Measurements from ENCODE around the gene MRPL2.

The MRPL2 gene

DNA sequence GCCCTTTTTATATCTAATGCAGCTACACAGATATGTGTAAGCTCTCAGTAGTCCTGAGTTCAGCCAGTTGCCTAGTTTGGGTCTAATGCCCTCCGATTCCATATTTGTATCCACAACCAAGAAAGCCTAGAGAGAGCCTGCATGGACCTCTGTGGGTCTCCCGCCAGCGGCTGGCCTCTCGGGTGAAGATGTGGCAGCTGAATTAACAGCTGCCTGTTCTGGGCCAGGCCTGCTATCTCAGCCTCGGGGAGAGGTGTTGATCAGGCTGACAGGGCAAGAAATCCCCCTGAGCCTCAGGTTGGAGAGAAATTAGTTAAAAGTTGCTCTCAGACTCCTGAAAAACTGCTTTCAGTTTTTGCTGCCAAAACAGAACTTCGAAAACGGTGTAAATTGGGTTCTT lies 36.7 kb upstream of the MRPL2 start:
- FAIRE-seq (no peak), DNase-seq (ENCODE audit: insufficient read length, low spot score) (no peak)
- TF ChIP-seq TAF1 (IDR thresholded peaks at IDR 0.05; ENCODE audit: low read depth, low read length), result no peak
- no peak for TF ChIP-seq PAX5 (IDR thresholded peaks at IDR 0.05; ENCODE audit: insufficient read depth, low read length, severe bottlenecking)
- no peak for TF ChIP-seq POLR2AphosphoS5 (IDR thresholded peaks at IDR 0.05; ENCODE audit: low read depth, low read length)
- TF ChIP-seq POU2F2 (IDR thresholded peaks at IDR 0.05; ENCODE audit: low read depth, low read length), result no peak
- TF ChIP-seq POLR2A (IDR thresholded peaks at IDR 0.05; ENCODE audit: low read depth, low read length), result no peak
- TF ChIP-seq SPI1 (IDR thresholded peaks at IDR 0.05; ENCODE audit: low read depth, low read length), result no peak

DNA sequence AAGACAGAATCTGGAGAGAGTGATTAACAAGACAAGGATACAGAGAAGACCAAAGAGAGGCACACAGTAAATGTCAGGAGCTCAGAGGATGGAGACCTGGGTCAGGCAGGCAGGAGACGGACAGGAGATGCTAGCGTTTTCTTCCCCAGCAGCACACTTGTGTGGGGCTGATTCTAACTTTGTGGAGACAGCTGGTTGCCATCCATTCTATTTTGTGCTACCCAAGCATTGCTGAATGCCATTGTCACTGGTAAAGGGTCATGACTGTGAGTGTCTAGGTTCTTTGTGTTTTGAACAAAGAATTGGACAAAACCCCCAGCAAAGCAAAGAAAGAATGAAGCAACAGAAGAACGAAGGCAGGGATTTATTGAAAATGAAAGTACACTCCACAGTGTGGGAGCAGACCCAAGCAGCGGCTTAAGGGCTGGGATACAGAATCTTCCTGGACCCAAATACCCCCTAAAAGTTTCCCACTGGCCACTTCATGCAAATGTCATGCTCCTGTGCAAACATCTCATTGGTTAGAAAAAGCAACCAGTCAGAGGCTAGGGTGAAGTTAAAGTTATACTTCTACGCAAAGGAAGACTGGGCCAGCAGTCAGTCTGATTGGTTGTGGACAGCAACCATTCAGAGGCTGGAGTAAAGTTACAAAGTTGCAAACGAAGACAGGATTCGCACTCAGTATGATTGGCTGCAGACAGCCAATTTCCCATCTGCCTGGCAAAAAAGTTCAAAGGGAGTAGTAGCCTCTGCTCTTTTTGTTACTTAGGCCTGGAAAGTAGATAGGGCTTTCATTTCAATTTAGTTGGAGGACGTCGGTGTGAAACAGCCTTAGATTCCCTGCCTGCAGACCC lies 34.4 kb upstream of the MRPL2 start:
- FAIRE-seq (no peak), DNase-seq (ENCODE audit: insufficient read length, low spot score) (no peak)
- no peak for TF ChIP-seq POU2F2 (IDR thresholded peaks at IDR 0.05; ENCODE audit: low read depth, low read length)
- no peak for TF ChIP-seq POLR2A (IDR thresholded peaks at IDR 0.05; ENCODE audit: low read depth, low read length)
- TF ChIP-seq POLR2AphosphoS5 (IDR thresholded peaks at IDR 0.05; ENCODE audit: low read depth, low read length), result no peak
- TF ChIP-seq SPI1 (IDR thresholded peaks at IDR 0.05; ENCODE audit: low read depth, low read length), result no peak
- no peak for TF ChIP-seq TAF1 (IDR thresholded peaks at IDR 0.05; ENCODE audit: low read depth, low read length)
- TF ChIP-seq PAX5 (IDR thresholded peaks at IDR 0.05; ENCODE audit: insufficient read depth, low read length, severe bottlenecking), result no peak

DNA sequence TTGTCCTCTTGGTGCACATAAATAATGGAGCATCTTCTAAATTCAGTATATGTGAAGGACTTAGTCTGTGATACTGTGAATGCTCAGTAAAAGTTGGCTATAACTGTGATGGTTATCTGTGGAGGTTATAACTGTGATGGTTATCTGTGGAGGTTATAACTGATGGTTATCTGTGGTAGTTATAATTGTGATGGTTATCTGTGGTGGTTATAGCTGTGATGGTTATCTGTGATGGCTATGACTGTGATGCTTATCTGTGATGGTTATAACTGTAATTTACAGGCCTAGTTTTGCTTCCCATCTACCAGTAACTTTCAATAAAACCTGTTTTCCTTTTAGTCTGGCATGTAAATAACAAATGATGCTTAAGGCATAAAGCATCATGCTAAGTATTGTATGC lies 33.4 kb upstream of the MRPL2 start:
- FAIRE-seq (no peak), DNase-seq (ENCODE audit: insufficient read length, low spot score) (no peak)
- TF ChIP-seq PAX5 (IDR thresholded peaks at IDR 0.05; ENCODE audit: insufficient read depth, low read length, severe bottlenecking) (no peak), TAF1 (IDR thresholded peaks at IDR 0.05; ENCODE audit: low read depth, low read length) (no peak)

DNA sequence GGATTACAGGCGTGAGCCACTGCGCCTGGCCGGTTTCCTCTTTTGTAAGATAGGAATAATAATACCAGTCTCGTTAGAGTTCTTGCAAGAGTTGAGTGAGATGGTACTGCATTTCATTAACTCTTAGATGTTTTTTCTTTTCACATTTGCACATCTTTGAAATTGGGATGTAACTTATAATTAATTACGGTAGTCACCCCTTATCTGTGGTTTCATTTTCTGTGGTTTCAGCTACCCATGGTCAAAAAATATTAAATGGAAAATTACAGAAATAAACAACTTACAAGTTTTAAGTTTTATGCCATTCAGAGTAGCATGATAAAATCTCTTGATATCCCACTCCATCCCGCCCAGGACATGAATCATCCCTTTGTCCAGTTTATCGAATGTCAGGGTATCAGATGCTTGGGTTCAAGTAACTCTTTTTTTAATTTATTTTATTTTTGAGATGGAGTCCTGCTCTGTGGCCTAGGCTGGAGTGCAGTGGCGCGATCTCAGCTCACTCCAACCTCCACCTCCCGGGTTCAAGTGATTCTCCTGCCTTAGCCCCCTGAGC lies 32.3 kb upstream of the MRPL2 start:
- TF ChIP-seq PAX5 (IDR thresholded peaks at IDR 0.05; ENCODE audit: insufficient read depth, low read length, severe bottlenecking), result no peak
- TF ChIP-seq POLR2AphosphoS5 (IDR thresholded peaks at IDR 0.05; ENCODE audit: low read depth, low read length), result no peak
- TF ChIP-seq SPI1 (IDR thresholded peaks at IDR 0.05; ENCODE audit: low read depth, low read length), result no peak
- TF ChIP-seq TAF1 (IDR thresholded peaks at IDR 0.05; ENCODE audit: low read depth, low read length), result no peak
- no peak for TF ChIP-seq POU2F2 (IDR thresholded peaks at IDR 0.05; ENCODE audit: low read depth, low read length)
- TF ChIP-seq POLR2A (IDR thresholded peaks at IDR 0.05; ENCODE audit: low read depth, low read length), result no peak
- DNase-seq (ENCODE audit: insufficient read length, low spot score) (no peak), FAIRE-seq (no peak)

DNA sequence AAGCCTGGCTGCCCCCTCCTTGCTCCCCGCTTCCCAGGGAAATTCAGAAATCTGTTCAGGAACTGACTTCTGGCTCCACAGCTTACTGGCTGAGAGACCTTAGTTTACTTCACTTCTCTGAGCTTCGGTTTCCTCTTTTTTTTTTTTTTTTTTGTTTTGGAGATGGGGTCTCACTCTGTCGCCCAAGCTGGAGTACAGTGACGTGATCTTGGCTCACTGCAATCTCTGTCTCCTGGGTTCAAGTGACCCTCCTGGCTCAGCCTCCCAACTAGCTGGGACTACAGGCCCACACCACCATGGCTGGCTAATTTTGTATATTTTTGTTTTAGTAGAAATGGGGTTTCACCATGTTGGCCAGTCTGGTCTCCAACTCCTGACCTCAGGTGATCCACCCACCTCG lies 31.8 kb upstream of the MRPL2 start:
- DNase-seq (ENCODE audit: insufficient read length, low spot score) (no peak), FAIRE-seq (no peak)
- no peak for TF ChIP-seq POLR2AphosphoS5 (IDR thresholded peaks at IDR 0.05; ENCODE audit: low read depth, low read length)
- TF ChIP-seq POLR2A (IDR thresholded peaks at IDR 0.05; ENCODE audit: low read depth, low read length), result no peak
- no peak for TF ChIP-seq TAF1 (IDR thresholded peaks at IDR 0.05; ENCODE audit: low read depth, low read length)
- no peak for TF ChIP-seq SPI1 (IDR thresholded peaks at IDR 0.05; ENCODE audit: low read depth, low read length)

DNA sequence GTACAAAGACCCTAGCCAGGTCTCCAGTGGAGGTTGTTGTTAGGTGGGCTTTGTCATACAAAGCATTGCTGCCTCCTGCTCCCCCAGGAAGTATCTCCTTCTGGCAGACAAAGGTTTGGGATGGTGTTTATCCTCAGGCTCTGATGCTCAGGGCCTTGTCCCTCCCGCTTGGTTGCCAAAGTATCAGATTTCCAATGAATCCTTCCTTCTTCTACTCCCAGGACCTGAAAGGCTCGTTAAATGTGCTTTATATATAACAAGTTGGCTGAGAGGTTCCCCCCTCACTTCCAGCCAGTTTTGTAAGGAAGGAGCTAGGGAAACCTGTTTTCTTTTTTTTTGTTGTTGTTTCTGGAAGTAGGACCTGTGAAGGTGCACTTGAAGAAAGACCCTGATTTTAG lies 31.3 kb upstream of the MRPL2 start:
- no peak for TF ChIP-seq PAX5 (IDR thresholded peaks at IDR 0.05; ENCODE audit: insufficient read depth, low read length, severe bottlenecking)
- no peak for TF ChIP-seq POLR2AphosphoS5 (IDR thresholded peaks at IDR 0.05; ENCODE audit: low read depth, low read length)
- no peak for TF ChIP-seq TAF1 (IDR thresholded peaks at IDR 0.05; ENCODE audit: low read depth, low read length)
- TF ChIP-seq POLR2A (IDR thresholded peaks at IDR 0.05; ENCODE audit: low read depth, low read length), result no peak
- TF ChIP-seq SPI1 (IDR thresholded peaks at IDR 0.05; ENCODE audit: low read depth, low read length), result no peak
- TF ChIP-seq POU2F2 (IDR thresholded peaks at IDR 0.05; ENCODE audit: low read depth, low read length), result no peak
- FAIRE-seq, result no peak

DNA sequence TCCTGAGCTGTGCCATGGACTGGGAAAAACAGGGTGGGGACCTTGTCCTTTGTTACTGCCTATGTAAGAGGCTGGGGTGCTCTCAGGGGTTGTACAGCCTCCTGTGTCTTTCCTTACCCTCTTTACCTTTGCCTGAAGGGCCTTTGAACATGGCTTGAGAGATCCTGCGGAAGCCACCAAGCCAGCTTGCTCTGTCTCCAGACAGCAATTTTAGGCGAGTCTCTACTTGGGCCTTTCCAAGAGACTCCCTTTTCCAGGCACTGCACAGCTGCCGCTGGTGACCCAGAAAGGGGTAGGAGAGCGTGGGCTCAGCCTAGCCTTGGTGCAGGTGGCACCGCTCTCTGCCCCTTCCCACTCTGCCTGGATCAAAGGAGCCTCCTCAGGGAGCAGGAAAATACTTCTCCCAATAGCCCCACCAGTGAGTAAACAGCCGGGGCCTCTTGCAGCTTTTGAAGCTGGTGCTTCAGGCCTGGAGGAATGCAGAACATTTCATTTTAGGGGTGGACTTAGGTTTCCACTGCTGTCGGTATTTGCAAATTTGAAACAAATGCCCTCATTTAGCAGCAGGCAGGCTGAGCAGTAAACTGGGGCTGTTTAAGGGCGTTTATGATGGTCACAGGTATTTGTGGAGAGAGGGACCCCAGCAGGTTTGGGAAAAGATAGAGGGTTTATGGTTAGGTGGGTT lies 30.8 kb upstream of the MRPL2 start:
- DNase-seq (ENCODE audit: insufficient read length, low spot score) (no peak), FAIRE-seq (no peak)

More for the DNA sequence above, 31.3 kb upstream of the MRPL2 start:
- no peak for DNase-seq (ENCODE audit: insufficient read length, low spot score)

DNA sequence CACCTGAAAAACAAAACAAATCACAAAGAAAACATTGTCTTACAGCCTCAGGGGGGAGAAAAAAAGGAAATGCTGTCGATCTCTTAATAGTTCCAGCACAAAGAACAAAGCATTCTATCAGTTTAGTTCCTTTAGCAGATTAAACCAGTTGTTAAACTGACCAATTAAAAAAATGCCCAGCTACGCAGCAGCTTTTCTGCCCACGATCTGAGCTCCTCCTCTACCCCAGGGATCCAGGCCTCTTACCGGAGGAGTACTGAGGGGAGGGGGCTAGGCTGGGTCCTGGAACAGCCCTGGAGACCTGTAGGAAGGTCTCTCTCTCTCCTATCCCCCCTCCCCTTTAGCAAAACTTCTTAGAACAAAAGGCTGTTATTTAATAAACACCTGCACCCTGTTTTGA lies 30.2 kb upstream of the MRPL2 start:
- no peak for DNase-seq (ENCODE audit: insufficient read length, low spot score)
- TF ChIP-seq POLR2AphosphoS5 (IDR thresholded peaks at IDR 0.05; ENCODE audit: low read depth, low read length) (no peak), PAX5 (IDR thresholded peaks at IDR 0.05; ENCODE audit: insufficient read depth, low read length, severe bottlenecking) (no peak), TAF1 (IDR thresholded peaks at IDR 0.05; ENCODE audit: low read depth, low read length) (no peak), SPI1 (IDR thresholded peaks at IDR 0.05; ENCODE audit: low read depth, low read length) (no peak), POLR2A (IDR thresholded peaks at IDR 0.05; ENCODE audit: low read depth, low read length) (no peak), POU2F2 (IDR thresholded peaks at IDR 0.05; ENCODE audit: low read depth, low read length) (no peak)
- no peak for FAIRE-seq

More for the DNA sequence above, 30.8 kb upstream of the MRPL2 start:
- TF ChIP-seq POLR2AphosphoS5 (IDR thresholded peaks at IDR 0.05; ENCODE audit: low read depth, low read length), result no peak
- no peak for TF ChIP-seq PAX5 (IDR thresholded peaks at IDR 0.05; ENCODE audit: insufficient read depth, low read length, severe bottlenecking)
- no peak for TF ChIP-seq POU2F2 (IDR thresholded peaks at IDR 0.05; ENCODE audit: low read depth, low read length)
- no peak for TF ChIP-seq POLR2A (IDR thresholded peaks at IDR 0.05; ENCODE audit: low read depth, low read length)
- TF ChIP-seq SPI1 (IDR thresholded peaks at IDR 0.05; ENCODE audit: low read depth, low read length), result no peak
- no peak for TF ChIP-seq TAF1 (IDR thresholded peaks at IDR 0.05; ENCODE audit: low read depth, low read length)

DNA sequence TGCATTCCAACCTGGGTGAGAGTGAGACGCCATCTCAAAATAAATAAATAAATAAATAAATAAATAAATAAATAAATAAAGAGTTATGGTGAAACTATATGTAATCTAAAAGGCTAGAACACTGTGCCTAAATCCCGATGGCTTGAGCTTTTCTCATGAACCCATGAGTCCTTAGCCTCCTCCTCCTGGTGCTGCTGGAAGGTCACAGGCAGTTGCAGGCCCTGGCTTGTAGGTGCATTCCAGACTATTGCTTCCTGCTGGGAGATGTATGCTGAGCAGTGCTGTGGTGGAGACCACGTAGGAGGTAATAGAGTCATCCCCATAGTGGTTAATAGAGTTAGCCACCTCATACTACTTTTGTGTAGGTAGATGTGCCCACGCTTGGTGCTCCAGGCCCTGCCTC lies 29.4 kb upstream of the MRPL2 start:
- TF ChIP-seq POU2F2 (IDR thresholded peaks at IDR 0.05; ENCODE audit: low read depth, low read length) (no peak), PAX5 (IDR thresholded peaks at IDR 0.05; ENCODE audit: insufficient read depth, low read length, severe bottlenecking) (no peak), POLR2A (IDR thresholded peaks at IDR 0.05; ENCODE audit: low read depth, low read length) (no peak), POLR2AphosphoS5 (IDR thresholded peaks at IDR 0.05; ENCODE audit: low read depth, low read length) (no peak), TAF1 (IDR thresholded peaks at IDR 0.05; ENCODE audit: low read depth, low read length) (no peak), SPI1 (IDR thresholded peaks at IDR 0.05; ENCODE audit: low read depth, low read length) (no peak)
- FAIRE-seq, result no peak

More for the DNA sequence above, 29.4 kb upstream of the MRPL2 start:
- no peak for DNase-seq (ENCODE audit: insufficient read length, low spot score)

Data from GM12891 (cell line).